Neuron (in vitro differentiated cells): ENCODE measurements around the gene TSKU.
"Not testable (repeated sequence)": the region's sequence is repeated elsewhere in the genome, so short reads cannot be mapped to it uniquely, and the experiment has no call there.

ENCODE experiments used
- H2AFZ ChIP-seq: one replicate; pipeline ENCODE4 v1.6.1; 2013; ENCODE audit warnings: low read depth, mild to moderate bottlenecking, inconsistent platforms, low read length, moderate library complexity
- H3K27me3 ChIP-seq: one replicate; pipeline ENCODE4 v1.6.1; 2013; ENCODE audit warnings: low read length; ENCODE audit not compliant: insufficient read depth
- H3K36me3 ChIP-seq: one replicate; pipeline ENCODE4 v1.6.1; 2013; ENCODE audit warnings: low read length; ENCODE audit not compliant: insufficient read depth
- H3K4me1 ChIP-seq: one replicate; pipeline ENCODE4 v1.6.1; 2013; ENCODE audit warnings: low read length; ENCODE audit not compliant: insufficient read depth
- H3K4me3 ChIP-seq: 2 replicates; pipeline ENCODE4 v1.5.1; 2013; ENCODE audit warnings: mild to moderate bottlenecking, low read length, moderate library complexity
- H3K9me3 ChIP-seq: one replicate; pipeline ENCODE4 v1.6.1; 2013; ENCODE audit warnings: low read length

Gene TSKU

DNA sequence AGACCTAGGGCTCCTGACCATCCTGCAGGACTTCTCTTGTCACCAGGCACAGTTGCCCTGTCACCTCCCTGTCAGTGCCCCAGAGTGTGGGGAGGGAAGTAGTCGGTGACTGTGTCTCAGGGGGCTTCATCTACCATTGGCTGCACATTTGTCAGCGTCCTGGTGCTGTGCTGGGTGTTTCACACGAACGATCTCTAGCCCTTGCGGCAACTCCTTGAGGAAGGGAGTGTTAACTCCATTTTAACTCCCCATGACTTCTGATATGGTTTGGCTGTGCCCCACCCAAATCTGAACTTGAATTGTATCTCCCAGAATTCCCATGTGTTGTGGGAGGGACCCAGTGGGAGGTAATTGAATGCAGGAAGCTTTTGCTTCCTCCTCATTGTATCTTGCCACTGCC lies 7.1 kb downstream of the TSKU start:
- Histone ChIP-seq H3K4me1 (peaks cover 19% of the 10 kb centered on the region), H3K9me3 (peaks cover 13% of the 10 kb centered on the region), H2AFZ (no peak overlapping the region), H3K27me3 (no peaks in the 10 kb centered on the region), H3K4me3 (no peak overlapping the region), H3K36me3 (peaks cover 9% of the 10 kb centered on the region)

- Histone ChIP-seq H3K4me1 (peaks cover 11% of the 10 kb centered on the region), H3K9me3 (peaks cover 13% of the 10 kb centered on the region), H3K36me3 (peaks cover 18% of the 10 kb centered on the region)
- not testable (repeated sequence) for H3K4me3 ChIP-seq, H2AFZ ChIP-seq, H3K27me3 ChIP-seq
Measured at GRCh38 chr11:76791002-76791770, 8.0 kb downstream of the TSKU start.

GRCh38 chr11:76791861-76792260 lies 8.7 kb downstream of the TSKU start:
- no peak overlapping the region for H2AFZ ChIP-seq
- H3K4me1 ChIP-seq: peaks cover 10% of the 10 kb centered on the region
- H3K27me3 ChIP-seq: no peaks in the 10 kb centered on the region
- H3K36me3 ChIP-seq: peaks cover 24% of the 10 kb centered on the region
- H3K9me3 ChIP-seq: peaks cover 15% of the 10 kb centered on the region
- no peak overlapping the region for H3K4me3 ChIP-seq

DNA sequence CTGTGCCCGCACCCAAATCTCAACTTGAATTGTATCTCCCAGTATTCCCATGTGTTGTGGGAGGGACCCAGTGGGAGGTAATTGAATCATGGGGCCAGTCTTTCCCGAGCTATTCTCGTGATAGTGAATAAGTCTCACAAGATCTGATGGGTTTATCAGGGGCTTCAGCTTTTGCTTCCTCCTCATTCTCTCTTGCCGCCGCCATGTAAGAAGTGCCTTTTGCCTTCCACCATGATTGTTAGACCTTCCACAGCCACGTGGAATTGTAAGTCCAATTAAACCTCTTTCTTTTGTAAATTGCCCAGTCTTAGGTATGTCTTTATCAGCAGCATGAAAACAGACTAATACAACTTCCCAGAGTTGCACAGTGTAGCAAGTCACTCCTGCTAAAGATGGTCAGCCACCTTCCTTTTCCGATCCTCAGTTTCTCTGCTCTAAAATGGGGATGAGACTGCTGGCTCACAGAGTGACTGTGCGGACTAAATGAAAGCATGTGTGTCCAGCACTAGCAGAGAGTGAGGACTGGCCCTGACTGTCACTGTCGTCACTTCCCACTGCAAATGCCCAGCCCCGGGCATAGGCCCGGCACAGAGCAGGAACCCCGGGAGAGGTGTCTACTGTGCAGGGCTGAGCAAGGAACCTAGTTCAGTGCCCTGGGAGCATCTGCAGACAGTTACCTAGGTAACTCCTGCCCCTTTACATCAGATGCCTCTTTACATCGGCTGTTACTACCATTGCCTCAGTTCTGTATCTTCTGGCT lies 9.5 kb downstream of the TSKU start:
- peaks cover 27% of the 10 kb centered on the region for H3K36me3 ChIP-seq
- peaks cover 12% of the 10 kb centered on the region for H3K9me3 ChIP-seq
- no peak overlapping the region for H3K4me3 ChIP-seq
- peaks cover 10% of the 10 kb centered on the region for H3K4me1 ChIP-seq
- H3K27me3 ChIP-seq: no peaks in the 10 kb centered on the region
- H2AFZ ChIP-seq: no peak overlapping the region

- Histone ChIP-seq H3K4me3 (no peak overlapping the region), H2AFZ (no peak overlapping the region), H3K36me3 (peaks cover 34% of the 10 kb centered on the region), H3K4me1 (peaks cover 10% of the 10 kb centered on the region), H3K27me3 (no peaks in the 10 kb centered on the region), H3K9me3 (peaks cover 14% of the 10 kb centered on the region)
Measured at GRCh38 chr11:76793391-76794291, 10.5 kb downstream of the TSKU start.

DNA sequence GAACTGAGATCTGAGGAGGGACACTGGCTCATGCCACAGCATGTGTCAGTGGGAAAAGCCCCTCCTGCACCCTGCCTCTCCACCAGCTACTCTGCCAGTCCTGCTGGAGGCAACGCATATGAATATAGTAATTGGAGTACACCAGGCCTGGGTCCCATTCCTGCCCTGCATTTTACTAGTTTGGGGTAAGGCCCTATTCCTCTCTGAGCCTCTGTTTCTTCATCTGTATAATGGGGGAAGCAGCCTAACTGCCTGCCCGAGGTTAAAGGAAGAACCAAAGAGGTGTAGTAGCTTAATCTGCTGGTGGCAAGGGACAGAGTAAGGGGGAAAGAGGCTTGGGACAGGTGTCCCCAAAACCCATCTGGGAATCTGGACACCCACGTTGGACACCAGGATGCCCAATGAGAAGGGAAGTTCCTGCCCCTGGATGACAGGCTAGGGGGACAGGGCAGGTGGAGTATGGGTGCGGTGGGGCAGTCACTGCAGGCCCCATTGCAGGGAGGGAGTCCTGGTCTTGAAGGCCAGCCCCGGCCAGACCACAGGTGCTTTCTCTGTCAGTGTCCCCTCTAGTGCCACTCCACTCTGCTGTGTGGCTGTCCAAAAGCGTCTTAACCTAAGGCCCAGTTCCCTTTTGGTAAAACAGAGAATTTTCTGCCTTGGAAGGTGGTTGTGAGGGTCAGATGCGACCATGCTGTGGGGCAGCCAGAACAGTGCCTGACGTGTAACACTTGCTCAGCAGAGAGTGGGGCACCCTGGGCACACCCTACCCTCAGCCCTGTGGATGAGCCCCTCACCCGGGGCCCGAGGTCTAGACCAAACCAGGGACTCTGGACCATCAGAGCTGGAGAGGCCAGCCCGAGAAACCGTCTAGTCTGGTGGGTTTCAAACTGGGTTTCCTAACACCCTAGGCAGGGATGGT lies 11.5 kb downstream of the TSKU start:
- H2AFZ ChIP-seq: no peak overlapping the region
- H3K27me3 ChIP-seq: no peaks in the 10 kb centered on the region
- peaks cover 37% of the 10 kb centered on the region for H3K36me3 ChIP-seq
- H3K4me1 ChIP-seq: peaks cover 10% of the 10 kb centered on the region
- peaks cover 11% of the 10 kb centered on the region for H3K9me3 ChIP-seq
- no peak overlapping the region for H3K4me3 ChIP-seq

DNA sequence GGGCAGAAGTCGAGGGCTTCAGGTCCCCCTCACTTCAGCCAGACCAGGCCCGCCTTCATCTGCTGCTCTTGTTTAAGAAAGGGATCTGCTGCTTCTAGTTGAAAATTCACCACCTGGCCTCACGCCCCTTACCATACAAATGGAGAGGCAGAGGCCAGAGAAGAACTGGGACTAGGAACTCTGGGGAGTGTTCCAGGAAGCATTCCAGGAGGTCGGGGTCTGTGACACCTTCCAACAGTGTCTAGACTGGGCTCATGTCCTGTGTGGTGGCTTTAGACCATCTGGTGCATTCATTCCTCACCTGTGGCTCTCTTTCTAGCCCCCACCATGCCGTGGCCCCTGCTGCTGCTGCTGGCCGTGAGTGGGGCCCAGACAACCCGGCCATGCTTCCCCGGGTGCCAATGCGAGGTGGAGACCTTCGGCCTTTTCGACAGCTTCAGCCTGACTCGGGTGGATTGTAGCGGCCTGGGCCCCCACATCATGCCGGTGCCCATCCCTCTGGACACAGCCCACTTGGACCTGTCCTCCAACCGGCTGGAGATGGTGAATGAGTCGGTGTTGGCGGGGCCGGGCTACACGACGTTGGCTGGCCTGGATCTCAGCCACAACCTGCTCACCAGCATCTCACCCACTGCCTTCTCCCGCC lies 12.3 kb downstream of the TSKU start:
- no peaks in the 10 kb centered on the region for H3K27me3 ChIP-seq
- no peak overlapping the region for H3K4me3 ChIP-seq
- H3K4me1 ChIP-seq: peaks cover 10% of the 10 kb centered on the region
- H2AFZ ChIP-seq: no peak overlapping the region
- H3K36me3 ChIP-seq: peaks cover 37% of the 10 kb centered on the region
- peaks cover 8% of the 10 kb centered on the region for H3K9me3 ChIP-seq

GRCh38 chr11:76795936-76796441 lies 12.8 kb downstream of the TSKU start:
- Histone ChIP-seq H3K4me3 (no peak overlapping the region), H3K36me3 (peaks cover 37% of the 10 kb centered on the region), H3K27me3 (no peaks in the 10 kb centered on the region), H2AFZ (no peak overlapping the region), H3K9me3 (peaks cover 8% of the 10 kb centered on the region), H3K4me1 (peaks cover 10% of the 10 kb centered on the region)

- Histone ChIP-seq H3K4me1 (peaks cover 13% of the 10 kb centered on the region), H3K36me3 (peaks cover 37% of the 10 kb centered on the region), H3K27me3 (no peaks in the 10 kb centered on the region), H3K9me3 (peaks cover 8% of the 10 kb centered on the region), H2AFZ (no peak overlapping the region), H3K4me3 (no peak overlapping the region)
Measured at GRCh38 chr11:76796511-76797198, 13.5 kb downstream of the TSKU start.

DNA sequence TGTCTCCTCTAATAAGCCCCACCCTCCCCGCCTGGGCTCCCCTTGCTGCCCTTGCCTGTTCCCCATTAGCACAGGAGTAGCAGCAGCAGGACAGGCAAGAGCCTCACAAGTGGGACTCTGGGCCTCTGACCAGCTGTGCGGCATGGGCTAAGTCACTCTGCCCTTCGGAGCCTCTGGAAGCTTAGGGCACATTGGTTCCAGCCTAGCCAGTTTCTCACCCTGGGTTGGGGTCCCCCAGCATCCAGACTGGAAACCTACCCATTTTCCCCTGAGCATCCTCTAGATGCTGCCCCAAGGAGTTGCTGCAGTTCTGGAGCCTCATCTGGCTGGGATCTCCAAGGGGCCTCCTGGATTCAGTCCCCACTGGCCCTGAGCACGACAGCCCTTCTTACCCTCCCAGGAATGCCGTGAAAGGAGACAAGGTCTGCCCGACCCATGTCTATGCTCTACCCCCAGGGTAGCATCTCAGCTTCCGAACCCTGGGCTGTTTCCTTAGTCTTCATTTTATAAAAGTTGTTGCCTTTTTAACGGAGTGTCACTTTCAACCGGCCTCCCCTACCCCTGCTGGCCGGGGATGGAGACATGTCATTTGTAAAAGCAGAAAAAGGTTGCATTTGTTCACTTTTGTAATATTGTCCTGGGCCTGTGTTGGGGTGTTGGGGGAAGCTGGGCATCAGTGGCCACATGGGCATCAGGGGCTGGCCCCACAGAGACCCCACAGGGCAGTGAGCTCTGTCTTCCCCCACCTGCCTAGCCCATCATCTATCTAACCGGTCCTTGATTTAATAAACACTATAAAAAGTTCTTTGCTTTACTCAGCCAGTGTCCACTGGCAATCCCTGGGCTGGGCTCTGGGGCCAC lies 14.4 kb downstream of the TSKU start:
- H3K27me3 ChIP-seq: no peaks in the 10 kb centered on the region
- H3K4me3 ChIP-seq: no peak overlapping the region
- peaks cover 5% of the 10 kb centered on the region for H3K9me3 ChIP-seq
- H3K4me1 ChIP-seq: peaks cover 15% of the 10 kb centered on the region
- H2AFZ ChIP-seq: no peak overlapping the region
- peaks cover 37% of the 10 kb centered on the region for H3K36me3 ChIP-seq

DNA sequence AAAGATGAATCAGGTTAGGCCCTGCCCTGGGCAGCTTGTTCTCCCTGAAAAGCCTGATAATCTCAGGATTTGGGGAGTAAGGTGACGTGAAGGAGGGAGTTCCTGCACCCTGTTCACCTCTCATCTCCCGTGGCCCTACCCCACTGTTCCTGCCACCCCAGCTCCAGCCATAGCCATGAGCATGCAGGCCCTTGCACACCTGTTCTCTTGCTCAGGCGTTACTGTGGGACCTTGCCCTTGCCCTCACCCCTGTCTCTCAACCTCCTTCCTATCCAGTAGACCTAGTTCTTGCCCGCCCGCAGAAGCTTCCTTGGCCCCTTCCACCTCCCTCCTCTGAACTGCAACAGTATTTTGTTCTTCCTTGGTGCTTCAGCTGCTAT lies 15.0 kb downstream of the TSKU start:
- Histone ChIP-seq H3K36me3 (peaks cover 37% of the 10 kb centered on the region), H3K9me3 (peaks cover 5% of the 10 kb centered on the region), H3K27me3 (no peaks in the 10 kb centered on the region), H3K4me3 (no peak overlapping the region), H3K4me1 (peaks cover 12% of the 10 kb centered on the region), H2AFZ (no peak overlapping the region)
